ENCODE results near the gene FOLR2. TPM values are rescaled to one million over a fixed set of nuclear protein-coding genes. Genes with fewer than 3 reads are reported as not detected.

The FOLR2 gene
- total RNA-seq, 1 experiment from 2014 or later = not detected

Other genes starting within 250 kb of the FOLR2 start
- 1.0 TPM in 1 of 2 replicates, not detected in the other for gene IL18BP, start 217.9 kb upstream of the FOLR2 start, total RNA-seq (2014; rRNA removed; shearing (Covaris generic); ENCODE audit: low replicate concordance)
- 104 and 158 TPM in 2 replicates for gene NUMA1, start 136.3 kb upstream of the FOLR2 start, total RNA-seq (2014; rRNA removed; shearing (Covaris generic); ENCODE audit: low replicate concordance)
- gene LRRC51, start 135.9 kb upstream of the FOLR2 start, total RNA-seq (2014; rRNA removed; shearing (Covaris generic); ENCODE audit: low replicate concordance) = 11.6 and 17.4 TPM in 2 replicates
- gene LAMTOR1, start 113.5 kb upstream of the FOLR2 start, total RNA-seq (2014; rRNA removed; shearing (Covaris generic); ENCODE audit: low replicate concordance) = 89.9 and 130 TPM in 2 replicates
- gene TOMT, start 110.9 kb upstream of the FOLR2 start, total RNA-seq (2014; rRNA removed; shearing (Covaris generic); ENCODE audit: low replicate concordance) = not detected in 2 replicates
- 54.0 and 124 TPM in 2 replicates for gene ANAPC15, start 104.1 kb upstream of the FOLR2 start, total RNA-seq (2014; rRNA removed; shearing (Covaris generic); ENCODE audit: low replicate concordance)
- gene FOLR3, start 81.1 kb upstream of the FOLR2 start, total RNA-seq (2014; rRNA removed; shearing (Covaris generic); ENCODE audit: low replicate concordance) = 1.1 and 4.5 TPM in 2 replicates
- 0.23 and 3.0 TPM in 2 replicates for gene FOLR1, start 24.7 kb upstream of the FOLR2 start, total RNA-seq (2014; rRNA removed; shearing (Covaris generic); ENCODE audit: low replicate concordance)
- gene INPPL1, start 8.0 kb downstream of the FOLR2 start, total RNA-seq (2014; rRNA removed; shearing (Covaris generic); ENCODE audit: low replicate concordance) = 25.6 and 51.8 TPM in 2 replicates
- gene PHOX2A, start 27.4 kb downstream of the FOLR2 start, total RNA-seq (2014; rRNA removed; shearing (Covaris generic); ENCODE audit: low replicate concordance) = not detected in 2 replicates
- gene CLPB, start 217.7 kb downstream of the FOLR2 start, total RNA-seq (2014; rRNA removed; shearing (Covaris generic); ENCODE audit: low replicate concordance) = 27.5 and 43.8 TPM in 2 replicates

Data from MG63 (cell line).